ENCODE data around the gene LMOD2. TPM values are rescaled to one million over a fixed set of nuclear protein-coding genes. Genes with fewer than 3 reads are reported as not detected.

The LMOD2 gene
- total RNA-seq, 1 donor from 2014 or later, result not detected

DNA sequence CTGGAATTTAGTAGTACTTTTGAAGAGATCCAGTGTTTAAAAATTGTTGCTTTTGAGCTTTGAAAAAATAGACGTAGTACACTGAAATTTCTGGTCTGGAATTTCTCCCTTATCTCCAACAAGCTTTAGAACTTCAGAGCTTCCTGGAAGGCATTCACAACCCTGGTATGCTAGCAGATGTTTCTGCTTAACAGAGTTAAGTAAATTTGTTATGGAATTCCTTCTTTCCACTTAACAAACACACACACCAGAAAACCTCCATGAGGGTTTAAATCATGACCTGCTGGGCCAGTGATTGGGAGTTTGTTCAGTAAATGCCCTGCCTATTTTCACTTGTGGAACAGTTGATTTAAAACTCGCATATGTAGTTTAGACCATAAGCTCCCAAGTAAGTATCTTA lies 40.3 kb upstream of the LMOD2 start:
- TF ChIP-seq, protein P1, sequence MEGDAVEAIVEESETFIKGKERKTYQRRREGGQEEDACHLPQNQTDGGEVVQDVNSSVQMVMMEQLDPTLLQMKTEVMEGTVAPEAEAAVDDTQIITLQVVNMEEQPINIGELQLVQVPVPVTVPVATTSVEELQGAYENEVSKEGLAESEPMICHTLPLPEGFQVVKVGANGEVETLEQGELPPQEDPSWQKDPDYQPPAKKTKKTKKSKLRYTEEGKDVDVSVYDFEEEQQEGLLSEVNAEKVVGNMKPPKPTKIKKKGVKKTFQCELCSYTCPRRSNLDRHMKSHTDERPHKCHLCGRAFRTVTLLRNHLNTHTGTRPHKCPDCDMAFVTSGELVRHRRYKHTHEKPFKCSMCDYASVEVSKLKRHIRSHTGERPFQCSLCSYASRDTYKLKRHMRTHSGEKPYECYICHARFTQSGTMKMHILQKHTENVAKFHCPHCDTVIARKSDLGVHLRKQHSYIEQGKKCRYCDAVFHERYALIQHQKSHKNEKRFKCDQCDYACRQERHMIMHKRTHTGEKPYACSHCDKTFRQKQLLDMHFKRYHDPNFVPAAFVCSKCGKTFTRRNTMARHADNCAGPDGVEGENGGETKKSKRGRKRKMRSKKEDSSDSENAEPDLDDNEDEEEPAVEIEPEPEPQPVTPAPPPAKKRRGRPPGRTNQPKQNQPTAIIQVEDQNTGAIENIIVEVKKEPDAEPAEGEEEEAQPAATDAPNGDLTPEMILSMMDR (IDR thresholded peaks at IDR 0.05; ENCODE audit: insufficient read depth, low read depth, low read length), result no peak
- TF ChIP-seq EZH2 (IDR thresholded peaks at IDR 0.05; ENCODE audit: insufficient read depth, low read length), result no peak
- no peak overlapping the region for H2AFZ ChIP-seq (ENCODE audit: low read depth, low read length)
- H3K4me1 ChIP-seq (ENCODE audit: insufficient read depth, low read length), result no peaks in the 10 kb centered on the region
- FAIRE-seq, result no peak
- H3K4me2 ChIP-seq (ENCODE audit: low read length), result no peak overlapping the region
- peak; percentile 66 for DNase-seq (ENCODE audit: low read depth)
- H3K4me3 ChIP-seq (ENCODE audit: insufficient read depth, low read depth, low read length), result no peak overlapping the region
- Mint-ChIP-seq H3K9me3 (ENCODE audit: unreplicated experiment) (peaks cover 2% of the 10 kb centered on the region), H3K4me1 (ENCODE audit: low read depth, unreplicated experiment) (peaks cover 4% of the 10 kb centered on the region), H3K4me3 (ENCODE audit: unreplicated experiment) (no peak overlapping the region), H3K27ac (ENCODE audit: unreplicated experiment) (no peak overlapping the region), H3K36me3 (ENCODE audit: low read depth, unreplicated experiment) (no peaks in the 10 kb centered on the region), H3K27me3 (ENCODE audit: low read depth, unreplicated experiment) (peaks cover 3% of the 10 kb centered on the region)
- H4K20me1 ChIP-seq (ENCODE audit: insufficient read depth, low read length), result no peaks in the 10 kb centered on the region
- H3K9me3 ChIP-seq (ENCODE audit: insufficient read depth, low read depth, low read length), result no peaks in the 10 kb centered on the region
- H3K9ac ChIP-seq (ENCODE audit: low read length), result no peak overlapping the region
- no peaks in the 10 kb centered on the region for H3K36me3 ChIP-seq (ENCODE audit: insufficient read depth, low read length)
- H3K79me2 ChIP-seq (ENCODE audit: insufficient read depth, low read length), result no peaks in the 10 kb centered on the region
- H3K27ac ChIP-seq (ENCODE audit: low read depth, low read length), result no peak overlapping the region
- no peaks in the 10 kb centered on the region for H3K27me3 ChIP-seq (ENCODE audit: insufficient read depth, low read length)

DNA sequence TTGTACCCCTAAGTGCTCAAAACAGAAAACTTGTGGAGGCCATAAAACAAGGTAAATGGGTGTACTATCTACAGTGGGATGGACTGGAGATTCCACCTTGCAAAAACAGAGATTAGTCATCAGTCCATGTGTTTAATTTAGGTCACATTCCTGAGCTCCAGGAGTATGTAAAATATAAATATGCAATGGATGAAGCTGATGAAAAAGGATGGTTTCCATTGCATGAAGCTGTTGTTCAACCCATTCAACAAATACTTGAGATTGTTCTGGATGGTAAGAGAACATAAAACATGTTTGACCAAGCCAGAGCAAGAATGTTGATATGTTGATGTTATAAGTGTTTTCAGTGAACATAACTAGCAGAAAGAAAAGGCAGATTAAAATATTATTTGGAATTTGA lies 39.4 kb upstream of the LMOD2 start:
- peaks cover 3% of the 10 kb centered on the region for H3K27me3 Mint-ChIP-seq (ENCODE audit: low read depth, unreplicated experiment)
- H3K79me2 ChIP-seq (ENCODE audit: insufficient read depth, low read length), result no peaks in the 10 kb centered on the region
- H3K9me3 Mint-ChIP-seq (ENCODE audit: unreplicated experiment), result peaks cover 2% of the 10 kb centered on the region
- FAIRE-seq (no peak), DNase-seq (ENCODE audit: low read depth) (no peak)
- no peaks in the 10 kb centered on the region for H3K36me3 ChIP-seq (ENCODE audit: insufficient read depth, low read length)
- no peaks in the 10 kb centered on the region for H4K20me1 ChIP-seq (ENCODE audit: insufficient read depth, low read length)
- no peak overlapping the region for H3K9ac ChIP-seq (ENCODE audit: low read length)
- H2AFZ ChIP-seq (ENCODE audit: low read depth, low read length), result no peak overlapping the region
- peaks cover 4% of the 10 kb centered on the region for H3K4me1 Mint-ChIP-seq (ENCODE audit: low read depth, unreplicated experiment)
- no peaks in the 10 kb centered on the region for H3K36me3 Mint-ChIP-seq (ENCODE audit: low read depth, unreplicated experiment)
- H3K27ac ChIP-seq (ENCODE audit: low read depth, low read length), result no peak overlapping the region
- H3K27me3 ChIP-seq (ENCODE audit: insufficient read depth, low read length), result no peaks in the 10 kb centered on the region
- H3K4me1 ChIP-seq (ENCODE audit: insufficient read depth, low read length), result no peaks in the 10 kb centered on the region
- no peak overlapping the region for H3K4me3 ChIP-seq (ENCODE audit: insufficient read depth, low read depth, low read length)
- H3K4me2 ChIP-seq (ENCODE audit: low read length), result no peak overlapping the region
- H3K9me3 ChIP-seq (ENCODE audit: insufficient read depth, low read depth, low read length), result no peaks in the 10 kb centered on the region
- H3K4me3 Mint-ChIP-seq (ENCODE audit: unreplicated experiment), result no peak overlapping the region
- TF ChIP-seq EZH2 (IDR thresholded peaks at IDR 0.05; ENCODE audit: insufficient read depth, low read length), result no peak
- TF ChIP-seq, protein P1 (IDR thresholded peaks at IDR 0.05; ENCODE audit: insufficient read depth, low read depth, low read length), result no peak
- H3K27ac Mint-ChIP-seq (ENCODE audit: unreplicated experiment), result no peak overlapping the region

DNA sequence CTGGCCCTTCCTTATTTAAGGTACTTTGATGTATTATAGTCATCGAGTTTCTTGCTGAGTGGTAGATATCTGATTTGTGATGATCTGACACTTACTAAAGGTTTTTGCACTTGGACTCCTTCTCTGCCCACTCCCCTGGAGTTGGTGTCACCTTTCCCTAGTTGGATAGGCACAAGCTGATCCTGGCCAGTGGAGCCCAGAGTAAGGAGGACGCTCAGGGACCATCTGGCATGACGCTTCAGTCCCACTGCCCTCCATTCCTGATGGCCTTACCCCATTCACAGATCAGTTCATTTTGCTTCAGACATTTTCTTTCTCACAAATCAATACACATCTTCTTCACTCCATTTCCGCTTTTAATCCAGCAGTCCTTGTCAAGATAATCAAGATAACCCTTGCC lies 34.0 kb upstream of the LMOD2 start:
- Histone ChIP-seq H3K4me3 (ENCODE audit: insufficient read depth, low read depth, low read length) (no peak overlapping the region), H3K79me2 (ENCODE audit: insufficient read depth, low read length) (no peaks in the 10 kb centered on the region), H3K4me1 (ENCODE audit: insufficient read depth, low read length) (no peaks in the 10 kb centered on the region), H4K20me1 (ENCODE audit: insufficient read depth, low read length) (no peaks in the 10 kb centered on the region), H2AFZ (ENCODE audit: low read depth, low read length) (no peak overlapping the region), H3K9me3 (ENCODE audit: insufficient read depth, low read depth, low read length) (no peaks in the 10 kb centered on the region), H3K27me3 (ENCODE audit: insufficient read depth, low read length) (no peaks in the 10 kb centered on the region), H3K4me2 (ENCODE audit: low read length) (no peak overlapping the region), H3K27ac (ENCODE audit: low read depth, low read length) (no peak overlapping the region), H3K36me3 (ENCODE audit: insufficient read depth, low read length) (no peaks in the 10 kb centered on the region), H3K9ac (ENCODE audit: low read length) (no peak overlapping the region)
- Mint-ChIP-seq H3K27ac (ENCODE audit: unreplicated experiment) (no peak overlapping the region), H3K4me1 (ENCODE audit: low read depth, unreplicated experiment) (no peaks in the 10 kb centered on the region), H3K4me3 (ENCODE audit: unreplicated experiment) (no peak overlapping the region), H3K27me3 (ENCODE audit: low read depth, unreplicated experiment) (no peaks in the 10 kb centered on the region), H3K36me3 (ENCODE audit: low read depth, unreplicated experiment) (no peaks in the 10 kb centered on the region), H3K9me3 (ENCODE audit: unreplicated experiment) (no peaks in the 10 kb centered on the region)
- no peak for DNase-seq (ENCODE audit: low read depth)
- no peak for FAIRE-seq
- TF ChIP-seq EZH2 (IDR thresholded peaks at IDR 0.05; ENCODE audit: insufficient read depth, low read length), result no peak
- TF ChIP-seq, protein P1 (IDR thresholded peaks at IDR 0.05; ENCODE audit: insufficient read depth, low read depth, low read length), result no peak
